B cell (primary cell): ENCODE results near the gene XPO5.

Experiments used
- CTCF ChIP-seq: fragments of 200-600 bp; IDR thresholded peaks from one replicate; pipeline ENCODE4 v1.8.0; 2022; ENCODE audit warnings: antibody characterized with exemption, mild to moderate bottlenecking
- EZH2 ChIP-seq: IDR thresholded peaks from 2 replicates; pipeline ENCODE4 v1.6.1; 2012; ENCODE audit warnings: borderline replicate concordance, low read depth, mild to moderate bottlenecking, moderate library complexity, low read length; ENCODE audit not compliant: insufficient read depth, poor library complexity, severe bottlenecking

DNA sequence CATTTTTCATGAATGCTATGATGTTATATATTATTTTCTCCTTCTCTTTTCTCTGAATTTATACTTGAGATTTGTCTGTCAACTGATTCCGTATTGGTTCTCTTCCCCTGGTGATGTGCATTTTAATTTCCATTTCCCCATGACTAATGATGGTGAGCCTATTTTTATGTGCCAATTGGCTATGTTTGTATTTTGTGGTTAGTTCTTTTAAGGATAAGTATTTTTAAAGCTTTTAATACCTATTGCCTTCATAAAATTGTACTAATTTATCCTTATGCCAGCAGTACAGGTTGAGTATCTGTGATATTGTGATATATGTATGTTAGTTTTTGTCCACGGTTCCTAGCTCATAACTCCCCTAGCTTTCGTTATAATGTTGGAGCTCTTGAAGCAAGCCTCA, 2.9 kb upstream of the XPO5 start:
- no peak for TF ChIP-seq CTCF
- TF ChIP-seq EZH2: no peak
